Measurements from ENCODE around the gene DOK5.
A peak's percentile ranks its signal among the peaks of the same experiment; 100 is the strongest.

DOK5 gene

DNA sequence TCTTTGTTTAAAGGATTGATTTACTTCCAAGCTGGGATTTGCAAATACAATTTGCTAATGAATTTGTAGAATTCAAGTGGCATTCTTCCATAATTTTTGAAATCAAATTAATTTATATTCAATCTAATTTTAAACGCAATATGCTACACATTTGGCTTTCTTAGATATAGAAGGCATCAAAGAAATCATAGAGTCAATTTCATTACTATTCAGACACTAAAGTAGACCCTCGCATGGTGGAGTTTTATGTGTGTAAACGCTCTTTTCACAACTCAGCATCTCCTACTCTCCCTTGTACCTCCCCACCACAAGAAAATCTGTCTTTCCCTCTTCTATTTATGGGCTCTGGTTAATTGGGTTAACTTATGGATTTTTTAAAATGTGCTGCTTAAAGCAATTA is 144.3 kb downstream of the DOK5 start:
- no peak for DNase-seq (ENCODE audit: low spot score)

DNA sequence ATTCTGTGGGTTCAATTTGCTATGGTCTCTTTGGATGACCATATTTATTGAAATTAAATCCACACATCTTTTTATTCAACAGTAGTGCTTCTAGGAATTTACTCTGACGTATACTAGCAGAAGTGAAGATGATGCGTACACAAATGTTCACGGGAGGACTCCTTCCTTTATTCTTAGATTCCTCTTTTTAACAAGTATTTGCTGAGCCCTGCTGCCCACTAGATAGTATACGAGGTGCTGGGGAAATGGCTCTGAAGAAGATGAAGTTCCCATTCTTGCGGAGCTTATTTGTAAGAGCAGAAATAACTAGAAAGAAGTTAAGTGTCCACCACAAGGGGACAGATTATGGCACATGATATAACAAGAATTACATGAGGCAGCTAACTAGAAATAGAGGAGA is 145.2 kb downstream of the DOK5 start:
- no peak for DNase-seq (ENCODE audit: low spot score)

DNA sequence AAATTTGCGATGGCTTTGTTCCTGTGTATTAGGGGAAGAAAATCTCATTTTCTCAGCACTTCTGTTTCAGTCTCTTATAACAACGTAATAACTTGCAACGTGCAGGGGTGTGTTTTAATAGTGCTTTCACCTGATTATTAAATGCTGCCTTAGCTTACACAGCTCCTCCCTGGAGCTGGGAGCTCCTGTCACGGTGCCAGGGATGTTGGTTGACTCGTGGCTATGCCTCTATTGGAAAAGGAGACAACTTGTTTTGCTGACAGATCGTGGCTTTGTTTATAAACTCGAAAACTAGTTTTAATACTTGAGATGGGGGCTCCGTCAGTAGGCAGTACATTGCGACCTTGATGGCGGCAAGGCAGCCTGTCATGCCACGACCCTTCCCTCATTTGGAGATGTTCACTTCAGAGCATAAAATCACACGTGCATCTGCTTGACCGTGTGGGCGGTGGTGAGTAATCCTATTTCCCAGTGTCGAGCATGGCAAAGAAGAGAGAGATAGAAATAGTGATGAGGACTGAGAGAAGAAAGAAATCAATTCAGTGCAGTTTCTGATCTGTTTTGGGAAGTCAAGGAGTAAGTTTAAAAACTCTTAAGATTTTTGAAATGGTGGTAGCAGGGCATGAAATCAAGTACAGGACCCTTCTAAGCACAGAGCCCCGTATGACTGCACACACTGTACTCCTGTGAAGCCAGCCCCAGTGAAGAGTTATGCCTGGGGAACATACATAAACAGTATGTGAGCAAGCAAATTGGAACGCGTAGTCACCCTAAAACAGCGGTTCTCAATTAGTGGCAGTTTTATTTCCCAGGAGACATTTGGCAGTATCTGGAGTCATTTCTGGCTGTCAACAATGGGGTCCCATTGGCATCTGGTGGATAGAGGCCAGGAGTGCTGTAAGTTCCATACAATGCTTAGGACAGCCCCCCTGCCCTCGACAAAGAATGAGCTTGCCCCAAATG is 147.2 kb downstream of the DOK5 start:
- no peak for DNase-seq (ENCODE audit: low spot score)

DNA sequence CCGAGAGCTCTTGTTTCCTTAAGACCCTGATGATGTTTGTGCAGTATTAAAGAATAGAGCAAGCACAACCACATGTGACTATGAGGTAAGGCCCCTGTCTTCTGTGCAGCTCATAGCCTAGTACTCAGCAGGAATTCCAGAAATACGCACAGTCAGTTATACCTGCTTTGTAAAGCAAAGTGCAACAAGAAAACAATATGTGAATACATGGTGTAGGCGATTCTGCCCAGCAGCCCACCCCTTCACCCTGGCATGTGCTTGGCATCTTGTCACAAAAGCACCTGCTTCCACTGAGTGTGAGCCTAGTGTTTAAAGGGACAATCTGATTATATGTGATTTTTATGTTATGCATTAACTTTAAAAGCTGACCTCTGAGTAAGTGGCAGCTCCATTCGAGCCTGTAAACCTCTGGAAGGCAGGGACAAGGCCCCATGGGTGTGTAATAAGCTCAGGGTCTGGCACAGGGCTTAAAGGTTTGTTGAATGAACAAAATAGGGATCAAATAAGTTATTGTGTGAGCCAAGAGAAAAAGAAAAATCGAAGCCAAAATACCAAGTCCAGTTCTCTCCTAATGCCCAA is 148.7 kb downstream of the DOK5 start:
- no peak for DNase-seq (ENCODE audit: low spot score)

DNA sequence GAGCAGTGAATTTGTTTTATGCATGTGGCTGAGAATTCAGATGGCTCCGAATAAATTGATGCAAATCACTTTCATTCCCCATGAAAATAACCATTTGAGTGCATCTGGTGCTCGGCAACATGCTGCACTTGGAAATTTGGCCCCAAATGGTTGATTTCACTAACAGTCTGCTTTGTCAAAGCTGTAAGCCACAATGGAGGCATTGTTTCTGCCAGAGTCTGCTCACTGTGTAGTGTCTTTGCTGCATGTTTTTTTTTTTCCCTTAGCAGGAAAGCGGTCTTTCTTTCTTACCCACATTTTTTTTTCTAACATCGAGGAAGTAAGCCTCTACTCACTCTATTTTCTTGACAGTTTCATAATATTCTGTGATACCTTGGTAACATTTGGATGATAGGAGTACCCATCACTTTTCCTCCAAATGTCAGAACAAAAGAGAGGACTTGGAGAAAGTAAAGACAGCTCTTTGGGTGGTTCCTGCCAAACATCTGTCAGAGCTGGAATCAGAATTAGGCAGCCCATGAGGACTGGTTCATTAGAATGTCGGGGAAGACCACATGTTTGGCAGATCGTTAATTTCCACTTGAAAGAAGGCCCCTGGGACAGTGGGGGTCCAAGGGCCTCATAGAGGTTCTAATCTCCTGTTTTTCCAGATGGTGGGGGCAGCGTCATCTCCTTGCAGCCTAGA is 149.5 kb downstream of the DOK5 start:
- no peak for DNase-seq (ENCODE audit: low spot score)

DNA sequence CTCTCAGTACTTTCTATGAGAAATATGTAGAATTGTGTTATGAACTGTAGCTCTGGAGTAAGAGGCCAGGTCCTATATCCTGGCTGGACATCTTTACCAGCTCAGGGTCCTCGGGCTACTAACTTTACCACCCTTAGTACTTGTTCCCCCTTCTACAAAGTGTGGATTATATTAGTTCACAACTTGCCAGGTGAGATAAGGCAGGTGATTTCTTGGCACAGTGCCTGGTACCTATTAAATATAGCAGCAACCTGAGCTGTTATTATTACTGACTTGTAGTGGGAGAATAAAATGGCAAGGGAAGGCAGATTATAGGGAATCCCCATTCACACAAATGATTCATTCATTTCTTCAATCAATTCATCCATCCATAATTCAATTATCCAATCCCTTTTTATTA is 150.1 kb downstream of the DOK5 start:
- no peak for DNase-seq (ENCODE audit: low spot score)

DNA sequence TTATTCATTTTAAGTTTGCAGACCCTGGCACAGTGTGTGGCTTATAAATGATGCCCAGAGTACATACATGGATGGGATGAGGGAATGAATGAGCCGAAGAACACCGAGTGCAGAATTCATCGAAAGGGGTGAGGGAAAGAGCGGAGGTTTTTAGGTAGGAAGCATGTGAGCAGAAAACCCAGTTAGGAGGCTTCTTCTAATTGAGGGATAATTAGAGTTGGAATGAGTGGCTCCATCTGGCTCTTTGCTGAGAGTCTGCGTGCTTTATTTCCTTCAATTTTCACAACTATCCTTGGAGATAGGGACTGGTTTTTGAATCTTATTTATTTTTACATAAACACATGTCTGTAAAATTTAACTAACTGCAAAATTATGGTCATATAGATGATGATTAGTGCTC is 150.7 kb downstream of the DOK5 start:
- no peak for DNase-seq (ENCODE audit: low spot score)

DNA sequence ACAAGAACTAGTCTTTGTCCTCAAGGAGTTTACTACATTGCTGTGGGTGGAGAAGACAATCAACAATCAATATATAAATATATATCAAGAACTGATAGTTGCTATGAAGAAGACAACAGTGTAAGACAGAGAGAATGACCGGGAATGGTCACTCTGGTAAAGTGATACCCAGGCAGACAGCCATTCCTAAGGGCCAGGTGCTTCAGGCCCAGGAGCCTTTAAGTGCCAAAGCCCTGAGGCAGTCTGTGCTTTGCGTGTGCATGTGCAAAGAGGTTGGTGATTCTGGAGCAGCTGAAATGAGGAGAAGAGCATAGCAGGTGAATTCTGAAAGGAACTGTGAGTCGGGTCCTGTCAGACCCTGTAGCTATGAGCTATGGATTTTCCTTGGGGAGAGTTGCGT is 154.2 kb downstream of the DOK5 start:
- no peak for DNase-seq (ENCODE audit: low spot score)

DNA sequence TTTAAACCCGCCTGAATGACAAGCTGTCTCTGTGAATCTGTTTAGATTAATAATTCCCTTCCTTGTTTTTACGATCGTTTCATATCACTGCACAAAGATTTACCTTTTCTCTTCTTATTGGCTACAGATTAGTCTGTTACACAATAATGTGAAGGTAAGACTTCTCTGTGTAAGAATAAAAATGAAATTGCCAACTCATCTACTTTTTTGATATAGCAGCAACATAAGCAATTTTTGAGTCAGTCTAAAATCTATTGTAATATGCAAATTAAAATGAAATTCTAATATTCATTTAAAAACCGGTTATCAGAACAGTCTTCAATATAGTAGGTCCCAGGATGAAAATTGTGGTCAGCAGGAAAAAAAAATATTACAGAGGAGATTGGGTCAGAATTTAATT is 155.2 kb downstream of the DOK5 start:
- no peak for DNase-seq (ENCODE audit: low spot score)

DNA sequence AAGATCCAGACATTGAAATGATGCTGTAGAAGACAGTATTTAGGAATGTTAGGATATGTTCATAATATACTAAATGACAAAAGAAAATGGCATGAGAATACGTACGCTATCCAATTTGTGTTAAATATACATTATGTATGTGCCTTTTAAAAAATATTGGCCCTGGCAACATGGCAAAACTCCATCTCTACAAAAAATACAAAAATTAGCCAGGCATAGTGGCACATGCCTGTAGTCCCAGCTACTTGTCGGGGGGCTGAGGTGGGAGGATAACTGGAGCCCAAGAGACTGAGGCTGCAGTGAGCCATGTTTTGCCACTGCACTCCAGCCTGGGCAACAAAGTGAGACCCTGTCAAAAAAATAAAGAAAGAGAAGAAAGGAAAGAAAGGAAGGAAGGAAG is 155.7 kb downstream of the DOK5 start:
- no peak for DNase-seq (ENCODE audit: low spot score)

DNA sequence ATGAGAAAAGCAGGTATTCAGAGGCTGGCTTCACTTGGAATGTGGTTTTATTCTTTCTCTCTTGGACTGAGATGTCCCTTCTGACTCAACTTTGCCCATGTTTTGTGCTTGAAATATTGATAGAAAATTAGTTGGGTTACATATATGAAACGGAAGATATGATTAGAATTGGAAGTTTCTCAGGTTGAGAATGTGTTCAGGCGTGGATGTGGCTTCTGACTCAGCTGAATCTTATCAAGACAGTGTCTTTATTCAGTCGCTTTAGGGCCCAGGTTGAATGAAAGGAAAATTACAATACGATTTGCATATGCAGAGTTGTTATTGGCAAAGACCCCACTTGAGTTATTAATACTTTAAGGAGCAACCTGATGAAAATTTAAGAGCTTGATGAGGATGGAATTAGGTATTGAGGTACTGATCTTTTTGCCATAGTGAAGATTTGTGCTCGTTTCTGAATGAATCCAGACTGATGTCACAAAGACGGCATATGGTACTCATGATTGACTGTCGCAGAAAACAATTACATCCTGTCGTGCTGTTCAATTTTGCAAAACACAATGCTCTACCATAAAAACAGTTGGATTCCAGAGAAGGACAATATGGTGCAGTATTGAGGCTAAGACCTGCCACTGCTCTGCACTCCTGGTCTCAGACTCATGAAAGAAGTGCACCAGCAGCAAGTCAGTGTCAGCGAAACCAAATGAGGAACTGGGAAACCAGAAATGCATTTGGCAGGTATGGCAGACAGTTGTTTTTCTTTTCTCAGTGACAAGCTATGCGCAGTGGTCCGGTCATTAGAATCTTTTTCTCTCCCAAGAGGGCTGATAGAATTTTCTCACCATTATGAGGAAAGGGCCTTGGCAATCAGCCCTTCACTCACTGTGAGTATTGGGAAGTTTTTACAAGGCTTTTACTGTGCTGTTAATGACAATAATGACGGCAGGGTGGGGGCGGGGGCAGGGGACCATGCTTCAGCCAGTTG is 158.3 kb downstream of the DOK5 start:
- DNase-seq (ENCODE audit: low spot score) = no peak

DNA sequence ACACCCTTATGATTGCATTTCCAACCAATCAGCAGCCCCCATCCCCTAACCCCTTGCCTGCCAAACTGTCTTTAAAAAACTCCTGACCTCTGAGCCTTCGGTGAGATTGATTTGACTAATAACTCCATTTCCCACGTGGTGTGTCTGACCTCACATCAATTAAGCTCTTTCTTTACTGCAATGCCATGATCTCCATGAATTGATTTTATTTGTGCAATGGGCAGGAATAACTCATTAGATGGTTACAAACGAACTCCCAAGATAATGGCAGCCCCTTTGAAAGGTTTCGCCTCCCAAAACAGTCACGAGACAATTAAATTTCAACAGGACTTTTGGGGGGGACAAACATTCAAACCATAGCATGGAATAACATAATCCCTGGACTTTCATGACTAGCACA is 161.2 kb downstream of the DOK5 start:
- DNase-seq (ENCODE audit: low spot score) = no peak

DNA sequence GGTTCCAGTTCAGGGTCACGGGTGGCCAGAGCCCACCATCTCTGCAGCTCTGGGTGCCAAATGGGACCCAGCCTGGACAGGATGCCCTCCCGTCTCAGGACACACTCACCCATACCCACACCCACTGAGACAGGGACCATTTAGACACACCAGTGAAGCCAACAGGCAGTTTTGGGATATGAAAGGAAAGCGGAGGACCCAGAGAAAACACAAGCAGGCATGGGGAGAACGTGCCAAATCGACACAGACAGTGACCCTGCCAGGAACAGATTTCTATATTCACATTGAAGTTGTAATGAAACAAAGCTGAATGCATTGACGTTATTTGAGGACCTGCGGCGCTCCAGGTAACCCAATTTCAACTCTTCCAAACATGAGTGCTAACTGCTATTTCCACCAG is 164.5 kb downstream of the DOK5 start:
- no peak for DNase-seq (ENCODE audit: low spot score)

DNA sequence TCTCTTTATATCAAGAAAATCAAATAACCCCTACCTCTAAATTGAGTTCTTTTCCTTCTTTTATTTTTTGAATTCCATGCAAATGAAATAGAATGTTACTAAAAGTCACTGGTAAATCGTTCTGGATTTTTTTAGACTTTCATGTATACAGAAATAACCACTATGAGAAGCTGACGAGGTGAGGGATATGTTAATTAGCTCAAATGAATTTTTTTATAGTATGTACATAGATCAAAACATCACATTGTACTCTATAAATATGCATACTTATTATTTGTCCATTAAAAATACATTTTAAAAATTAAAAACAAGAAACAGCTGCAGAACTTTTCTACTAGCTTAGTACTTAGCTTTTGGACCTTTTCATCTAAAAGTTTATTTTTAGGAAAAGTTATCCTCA is 165.4 kb downstream of the DOK5 start:
- no peak for DNase-seq (ENCODE audit: low spot score)

DNA sequence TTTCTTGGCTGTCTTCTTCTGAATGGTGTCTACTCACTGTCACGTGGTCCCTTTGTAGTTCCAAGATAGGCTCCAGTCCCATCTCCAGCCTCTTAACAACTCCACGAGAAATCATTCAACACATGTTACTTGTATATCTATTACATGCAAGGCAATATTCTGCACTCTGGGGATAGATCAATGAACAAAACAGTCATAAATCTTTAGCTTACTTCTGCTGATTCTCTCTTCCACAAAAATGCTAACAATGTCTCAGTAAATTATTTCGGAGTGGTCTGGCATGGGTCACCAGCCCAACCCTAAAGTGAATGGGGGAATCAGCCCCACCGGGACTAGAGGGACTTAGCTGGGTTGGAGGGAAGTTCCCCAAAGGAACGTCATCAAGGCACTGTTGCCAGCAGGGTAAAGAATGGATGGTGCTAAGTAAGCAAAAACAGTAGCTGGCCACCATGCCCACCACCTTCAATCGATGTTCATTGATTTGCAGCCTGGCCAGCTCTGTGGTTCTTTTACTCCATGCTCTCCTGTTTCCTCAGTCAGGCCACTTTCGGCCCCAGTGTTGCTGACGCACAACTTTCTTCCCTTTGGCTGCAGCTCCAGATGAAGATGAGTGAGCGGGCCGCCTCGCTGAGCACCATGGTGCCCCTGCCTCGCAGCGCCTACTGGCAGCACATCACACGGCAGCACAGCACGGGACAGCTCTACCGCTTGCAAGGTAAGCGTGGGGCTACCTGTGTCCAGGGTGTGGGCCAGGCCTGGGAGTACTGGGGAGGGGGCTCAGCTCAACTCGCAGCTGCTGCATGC is 167.7 kb downstream of the DOK5 start:
- no peak for DNase-seq (ENCODE audit: low spot score)

DNA sequence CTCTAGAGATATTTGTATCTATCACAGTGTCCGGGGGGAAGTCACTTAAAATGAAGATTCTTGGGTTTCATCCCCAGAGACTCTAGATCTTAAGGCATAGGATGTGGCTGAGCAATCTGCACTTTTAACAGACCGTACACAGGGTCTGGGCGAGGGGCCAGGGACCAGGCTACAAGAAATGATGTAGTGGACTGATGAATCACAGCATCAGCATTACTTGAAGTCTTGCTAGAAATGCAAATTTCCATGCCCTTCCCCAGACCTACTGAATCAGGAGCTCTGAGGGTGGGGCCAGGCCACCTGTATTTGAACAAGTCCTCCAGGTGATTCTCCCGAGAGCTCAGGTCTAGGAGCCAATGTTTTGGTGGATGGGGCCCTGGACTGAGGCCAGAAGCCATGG is 168.4 kb downstream of the DOK5 start:
- DNase-seq (ENCODE audit: low spot score) = no peak

DNA sequence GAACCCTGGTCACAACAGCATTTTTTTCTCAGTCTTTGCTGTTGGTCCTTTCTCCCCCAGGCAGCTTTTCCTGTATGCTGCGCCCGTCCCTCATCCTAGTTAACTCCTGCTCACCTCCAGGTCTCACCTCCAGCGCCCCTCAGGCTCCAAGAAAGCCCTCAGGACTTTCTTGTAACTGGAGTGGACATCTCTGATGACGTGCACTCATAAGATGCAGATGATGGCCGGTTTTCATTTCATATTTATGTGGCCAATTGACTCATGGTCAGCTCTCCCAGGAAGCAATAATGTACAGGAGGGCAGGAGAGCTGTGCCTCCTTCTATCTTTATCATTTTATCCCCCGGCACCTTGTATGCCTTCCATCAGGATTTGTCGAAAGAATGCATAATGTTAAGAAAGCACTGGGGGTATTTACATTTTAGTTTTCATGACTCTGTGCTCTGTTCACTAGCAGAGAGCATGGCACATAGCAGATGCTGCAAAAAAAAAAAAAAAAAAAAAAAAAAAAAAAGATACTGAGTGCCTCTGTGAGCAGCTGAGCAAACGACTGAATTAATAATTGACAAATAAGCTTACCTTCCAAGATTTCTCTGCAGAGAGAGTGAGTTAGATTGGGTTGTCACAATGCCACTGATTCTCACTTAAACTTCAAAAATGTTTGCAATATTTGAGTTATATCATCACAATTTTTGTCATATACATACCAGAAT is 170.2 kb downstream of the DOK5 start:
- DNase-seq (ENCODE audit: low spot score) = no peak

DNA sequence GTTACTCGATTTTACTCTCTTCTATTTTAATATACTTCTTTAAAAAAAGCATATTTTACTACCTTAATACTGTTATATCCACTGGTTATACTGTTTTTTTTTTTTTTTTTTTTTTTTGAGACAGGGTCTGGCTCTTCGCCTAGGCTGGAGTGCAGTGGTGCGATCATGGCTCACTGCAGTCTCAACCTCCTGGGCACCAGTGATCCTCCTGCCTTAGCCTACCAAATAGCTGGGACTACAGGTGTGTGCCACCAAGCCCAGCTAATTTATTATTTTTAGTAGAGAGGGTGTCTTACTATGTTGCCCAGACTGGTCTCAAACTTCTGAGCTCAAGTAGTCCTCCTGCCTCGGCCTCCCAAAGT is 170.7 kb downstream of the DOK5 start:
- DNase-seq (ENCODE audit: low spot score) = no peak

DNA sequence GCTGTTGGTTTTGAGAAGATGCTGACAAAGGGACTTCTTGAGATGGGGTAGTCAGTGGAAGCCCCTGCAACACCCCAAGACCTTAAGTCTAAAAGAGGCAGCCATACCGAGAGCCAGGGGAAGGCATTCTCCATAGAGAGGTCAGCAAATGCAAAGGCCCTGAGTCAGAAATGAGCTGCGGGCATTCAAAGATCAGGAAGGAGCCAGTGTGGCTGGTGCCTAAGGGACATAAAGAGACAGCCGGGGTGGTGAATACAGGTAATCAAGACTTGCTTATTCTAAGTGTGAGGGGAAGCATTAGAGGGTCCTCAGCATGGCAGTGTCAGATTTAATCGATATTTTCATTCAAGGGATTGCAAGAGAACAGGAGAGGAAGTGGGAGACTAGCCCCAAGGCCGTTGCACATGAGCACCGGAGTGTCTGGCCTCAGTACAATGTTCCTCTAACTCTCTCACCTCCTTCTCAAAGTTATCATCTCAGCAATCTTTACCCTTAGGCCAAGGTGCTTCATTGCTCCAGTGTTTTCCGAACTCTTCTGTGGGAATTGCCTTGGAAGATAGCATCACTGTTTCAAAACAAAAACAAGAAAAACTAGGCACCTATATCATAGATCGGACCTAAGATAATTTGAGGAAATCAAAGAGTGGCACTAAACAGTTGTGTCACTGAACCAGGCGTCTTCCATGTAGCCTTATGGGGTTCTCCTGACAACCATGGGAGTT is 173.2 kb downstream of the DOK5 start:
- DNase-seq (ENCODE audit: low spot score) = no peak

DNA sequence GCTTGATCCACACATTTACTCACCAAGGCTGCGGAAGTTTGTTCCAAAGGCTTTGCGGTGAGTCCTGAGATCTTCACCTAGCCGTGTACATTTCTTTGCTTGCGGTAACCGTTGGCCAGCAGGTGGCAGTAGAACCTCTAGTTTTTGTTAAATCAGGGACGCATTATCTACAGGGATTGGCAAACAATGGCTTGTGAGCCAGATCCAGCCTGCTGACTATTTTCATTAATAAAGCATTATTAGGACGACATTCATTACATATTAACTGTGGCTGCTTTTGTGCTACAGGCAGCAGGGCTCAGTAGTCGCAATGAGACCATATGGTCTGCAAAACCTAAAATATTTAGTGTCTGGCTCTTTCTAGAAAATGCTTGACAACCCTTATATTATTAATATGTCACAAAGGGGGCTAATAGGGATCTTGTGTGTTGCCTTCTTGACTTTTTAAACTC is 174.1 kb downstream of the DOK5 start:
- DNase-seq (ENCODE audit: low spot score) = peak; percentile 41

Measured in CD4-positive, alpha-beta T cell treated with Interleukin-15 for 4 hours (primary cell).